ENCODE data around the gene TAS1R2. TPM values are rescaled to one million over a fixed set of nuclear protein-coding genes. Genes with fewer than 3 reads are reported as not detected.
"Not testable (repeated sequence)": the region's sequence is repeated elsewhere in the genome, so short reads cannot be mapped to it uniquely, and the experiment has no call there.

Gene TAS1R2
- total RNA-seq, 1 donor from 2014 or later: not detected

- DNase-seq (ENCODE audit: low spot score): no peak
Measured at GRCh38 chr1:18869847-18870594, 10.6 kb upstream of the TAS1R2 start.

DNA sequence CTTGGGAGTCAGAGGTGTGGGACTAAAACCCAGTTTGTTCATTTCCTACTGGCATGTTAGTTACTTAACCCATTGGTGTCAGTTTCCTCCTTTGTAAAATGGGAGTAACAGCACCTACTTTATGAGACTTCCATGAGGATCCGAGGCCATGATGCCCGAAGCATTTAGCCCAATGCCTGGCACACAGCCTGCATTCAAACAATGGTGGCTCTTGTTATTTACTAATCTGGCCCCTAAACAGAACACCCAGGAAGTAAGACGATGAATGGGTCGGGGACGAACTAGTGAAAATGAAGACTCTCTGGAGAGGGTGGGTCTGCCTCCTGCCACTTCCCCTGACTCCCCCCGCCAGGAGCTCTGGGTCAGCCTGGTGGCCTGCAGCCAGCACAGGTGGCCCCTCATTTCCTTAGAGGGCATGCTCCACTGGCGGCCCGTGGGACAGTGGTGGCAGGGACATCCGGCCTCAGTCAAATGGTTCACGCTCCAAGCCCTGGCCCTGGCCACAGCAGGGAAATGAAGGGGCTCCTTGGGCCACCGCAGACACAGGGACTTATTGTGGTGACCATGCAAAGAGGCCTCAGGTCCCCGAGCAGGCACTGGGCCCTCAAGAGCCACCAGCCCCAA is 9.5 kb upstream of the TAS1R2 start:
- DNase-seq (ENCODE audit: low spot score): no peak

DNA sequence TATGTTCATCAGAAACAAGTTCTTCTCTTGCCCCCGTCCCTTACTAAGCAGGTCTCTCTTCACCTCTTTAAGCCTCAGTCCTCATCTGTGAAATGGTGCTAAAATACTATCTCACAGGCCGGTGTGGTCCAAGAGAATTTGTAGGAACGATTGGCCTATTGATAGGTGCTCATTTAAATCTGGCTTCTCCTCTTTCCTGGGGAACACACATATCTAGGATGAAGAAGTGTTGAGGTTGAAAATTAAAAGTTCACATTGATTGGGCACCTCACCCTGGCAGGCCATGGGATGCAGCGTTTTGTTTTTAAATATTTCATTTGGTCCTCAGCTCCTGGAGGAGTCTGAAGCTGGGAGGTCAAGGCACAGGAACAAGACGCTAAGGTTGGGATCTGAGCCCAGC is 8.9 kb upstream of the TAS1R2 start:
- no peak for DNase-seq (ENCODE audit: low spot score)

GRCh38 chr1:18866846-18867245 is 7.4 kb upstream of the TAS1R2 start:
- DNase-seq (ENCODE audit: low spot score): no peak

GRCh38 chr1:18866314-18866713 is 6.9 kb upstream of the TAS1R2 start:
- DNase-seq (ENCODE audit: low spot score): no peak

- DNase-seq (ENCODE audit: low spot score): no peak
Measured at GRCh38 chr1:18865176-18865575, 5.7 kb upstream of the TAS1R2 start.

DNA sequence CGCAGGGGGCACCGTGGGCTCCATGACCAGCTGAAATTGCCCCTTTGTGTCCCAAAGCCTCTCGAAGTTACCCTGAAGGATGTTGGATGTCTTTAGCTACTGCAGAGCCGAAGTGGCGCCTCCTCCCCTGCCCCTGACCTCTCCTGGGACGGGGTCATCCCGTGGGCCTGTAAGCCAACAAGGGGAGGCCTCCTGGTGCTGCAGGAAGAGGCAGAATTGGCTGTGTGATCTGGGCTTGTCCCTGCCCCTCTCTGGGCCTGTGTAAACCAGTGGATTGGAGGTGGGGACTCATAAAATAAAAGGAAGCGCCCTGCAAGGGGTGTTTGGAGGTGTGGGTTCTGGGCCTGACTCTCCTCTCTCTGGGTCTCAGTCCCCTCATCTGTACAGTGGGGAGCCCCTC is 2.1 kb upstream of the TAS1R2 start:
- DNase-seq (ENCODE audit: low spot score): no peak

GRCh38 chr1:18861082-18861481 is 1.6 kb upstream of the TAS1R2 start:
- DNase-seq (ENCODE audit: low spot score): no peak

GRCh38 chr1:18858070-18858688 is 1.3 kb downstream of the TAS1R2 start:
- DNase-seq (ENCODE audit: low spot score): no peak

DNA sequence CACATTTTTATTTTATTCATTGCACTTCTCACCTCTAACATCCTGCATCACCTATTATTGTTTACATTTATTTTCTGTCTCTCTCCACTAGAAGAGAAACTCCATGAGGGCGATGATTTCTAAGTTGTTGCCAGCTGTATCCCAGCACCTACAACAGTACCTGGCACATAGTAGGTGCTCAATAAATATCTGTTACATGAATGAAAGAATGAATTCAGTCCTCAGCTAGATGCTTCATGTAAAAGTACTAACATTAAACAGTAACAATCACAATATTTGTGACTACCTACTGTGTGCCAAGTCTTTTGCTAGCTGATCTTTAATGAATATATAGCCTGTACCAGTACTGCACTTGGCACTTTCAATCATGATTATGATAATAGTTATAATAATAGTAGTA is 3.0 kb downstream of the TAS1R2 start:
- no peak for DNase-seq (ENCODE audit: low spot score)

GRCh38 chr1:18855573-18855972 is 3.9 kb downstream of the TAS1R2 start:
- DNase-seq (ENCODE audit: low spot score): no peak

DNA sequence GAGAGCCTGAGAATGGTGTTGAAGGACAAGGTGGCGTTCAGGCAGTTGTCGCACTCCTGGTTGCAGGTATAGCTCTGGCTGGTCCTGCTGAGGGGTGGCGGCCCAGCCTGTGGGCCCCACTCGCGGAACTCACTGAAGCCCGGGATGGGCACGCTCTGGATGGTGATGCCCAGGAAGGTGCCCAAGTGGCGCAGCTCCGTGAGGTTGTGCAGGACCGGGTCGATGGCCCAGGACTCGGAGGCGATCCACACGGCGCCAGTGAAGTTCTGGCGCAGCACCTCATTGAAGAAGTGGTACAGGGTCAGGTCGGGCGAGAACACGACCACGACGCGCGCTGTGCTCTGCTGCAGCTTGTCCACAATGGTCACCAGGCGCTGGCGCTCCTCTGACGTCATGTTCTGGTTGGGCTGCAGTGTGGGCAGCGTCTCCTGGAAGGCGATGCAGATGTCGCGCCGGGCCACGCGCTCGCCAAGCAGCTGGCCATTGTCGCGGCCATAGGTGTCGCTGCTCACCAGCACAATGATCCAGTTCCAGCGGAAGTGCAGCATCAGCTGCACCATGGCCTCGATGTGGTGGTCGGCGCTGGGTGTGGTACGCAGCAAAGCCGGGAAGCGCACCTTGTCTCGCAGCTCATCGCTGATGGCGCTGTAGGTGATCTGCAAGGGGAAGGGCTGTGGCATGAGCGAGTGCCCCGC is 5.0 kb downstream of the TAS1R2 start:
- no peak for DNase-seq (ENCODE audit: low spot score)

- DNase-seq (ENCODE audit: low spot score): no peak
Measured at GRCh38 chr1:18852501-18852900, 7.0 kb downstream of the TAS1R2 start.

GRCh38 chr1:18849261-18849711 is 10.2 kb downstream of the TAS1R2 start:
- no peak for DNase-seq (ENCODE audit: low spot score)

GRCh38 chr1:18847723-18848122 is 11.7 kb downstream of the TAS1R2 start:
- DNase-seq (ENCODE audit: low spot score): not testable (repeated sequence)

GRCh38 chr1:18840145-18840544 is 19.3 kb downstream of the TAS1R2 start:
- DNase-seq (ENCODE audit: low spot score): no peak

DNA sequence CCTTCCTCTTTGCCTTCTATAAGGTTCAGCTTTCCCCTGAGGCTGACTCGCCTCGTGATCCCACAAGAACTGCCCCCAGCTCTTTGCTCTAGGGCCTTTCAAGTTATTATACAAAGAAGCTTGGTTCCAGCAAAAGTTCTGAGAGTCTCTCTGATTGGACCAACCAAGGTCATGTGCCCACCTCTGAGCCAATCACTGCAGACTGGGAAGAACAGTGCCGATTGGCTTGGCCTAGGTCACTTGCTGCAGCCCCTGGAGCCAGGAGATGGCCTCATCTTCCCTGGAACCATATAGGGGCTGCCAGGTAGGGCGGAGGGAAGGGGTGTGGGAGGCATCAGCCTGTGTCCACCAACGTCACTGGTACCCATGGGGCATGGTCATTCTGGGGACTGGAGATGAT is 22.8 kb downstream of the TAS1R2 start:
- DNase-seq (ENCODE audit: low spot score): no peak

DNA sequence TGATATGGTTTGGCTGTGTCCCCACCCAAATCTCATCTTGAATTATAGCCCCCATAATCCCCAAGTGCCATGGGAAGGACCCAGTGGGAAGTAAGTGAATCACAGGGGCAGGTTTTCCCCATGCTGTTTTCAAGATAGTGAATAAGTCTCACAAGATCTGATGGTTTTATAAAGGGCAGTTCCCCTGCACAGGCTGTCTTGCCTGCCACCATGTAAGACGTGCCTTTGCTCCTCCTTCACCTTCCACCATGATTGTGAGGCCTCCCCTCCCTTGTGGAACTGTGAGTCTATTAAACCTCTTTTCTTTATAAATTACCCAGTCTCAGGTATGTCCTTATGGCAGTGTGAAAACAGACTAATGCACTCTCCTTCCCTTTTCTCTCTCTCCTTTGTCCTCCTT is 27.1 kb downstream of the TAS1R2 start:
- not testable (repeated sequence) for DNase-seq (ENCODE audit: low spot score)

- DNase-seq (ENCODE audit: low spot score): no peak
Measured at GRCh38 chr1:18831656-18832055, 27.8 kb downstream of the TAS1R2 start.

DNA sequence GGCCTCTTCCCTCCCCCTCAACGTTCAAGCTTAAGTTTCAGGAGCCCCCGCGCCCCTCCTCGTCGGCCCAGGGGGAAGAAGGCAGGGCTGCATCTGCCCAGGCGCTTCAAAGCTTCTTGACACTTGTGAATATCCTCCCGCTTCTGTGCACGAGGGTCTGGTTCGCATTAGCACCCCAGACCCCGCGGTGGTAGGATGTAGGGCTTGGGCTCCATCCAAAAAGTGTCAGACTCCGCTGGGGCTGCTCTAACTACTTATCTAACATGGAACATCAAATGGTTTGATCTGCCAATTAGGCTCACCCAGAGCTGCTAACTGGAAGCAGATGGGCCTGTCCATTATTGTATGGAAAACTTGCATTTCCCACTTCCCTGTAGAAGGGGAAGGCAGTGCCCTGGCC is 28.9 kb downstream of the TAS1R2 start:
- no peak for DNase-seq (ENCODE audit: low spot score)

GRCh38 chr1:18829671-18830070 is 29.8 kb downstream of the TAS1R2 start:
- DNase-seq (ENCODE audit: low spot score): no peak

DNA sequence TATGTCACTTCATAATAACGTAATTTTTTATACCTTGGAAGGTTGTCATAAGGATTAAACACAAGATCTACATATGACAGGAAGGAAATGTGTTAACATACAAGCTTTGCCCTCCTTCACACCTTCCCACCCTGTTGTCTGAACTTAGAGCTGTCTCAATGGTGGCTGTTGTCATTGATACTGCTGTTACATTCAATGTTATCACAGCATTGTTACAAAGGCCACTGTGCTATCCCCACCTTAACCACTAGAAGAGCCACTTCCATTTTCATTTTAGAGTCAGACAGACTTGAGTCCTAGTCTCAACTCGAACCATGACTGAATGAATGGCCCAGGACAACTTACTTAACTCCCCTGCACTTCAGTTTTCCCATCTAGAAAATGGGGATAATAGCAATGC is 31.2 kb downstream of the TAS1R2 start:
- no peak for DNase-seq (ENCODE audit: low spot score)
